Cardiac muscle cell (in vitro differentiated cells and primary cell): ENCODE results near the gene HOXA4. TPM values are rescaled to one million over a fixed set of nuclear protein-coding genes. Genes with fewer than 3 reads are reported as not detected.

Source experiments
- DNase-seq, 2 donors: peaks; one replicate each; pipeline versions ENCODE4 v3.0.0 to v3.0.0-alpha.2; 2010 to 2017; ENCODE audit warnings: low read depth in 1 of 2, low spot score in 1 of 2
- H3K27ac ChIP-seq: fragments of 200-600 bp; sonication (generic); 2 replicates; pipeline ENCODE4 v1.5.1; 2016
- H3K27me3 ChIP-seq: fragments of 200-600 bp; sonication (generic); 2 replicates; pipeline ENCODE4 v1.6.0; 2016; ENCODE audit warnings: control low read depth
- H3K36me3 ChIP-seq: fragments of 200-600 bp; sonication (generic); 2 replicates; pipeline ENCODE4 v1.5.1; 2016; ENCODE audit warnings: control low read depth
- H3K4me1 ChIP-seq: fragments of 200-600 bp; sonication (generic); 2 replicates; pipeline ENCODE4 v1.8.1; 2017; ENCODE audit warnings: low read depth, mild to moderate bottlenecking, mixed run types
- H3K4me3 ChIP-seq: fragments of 200-600 bp; sonication (generic); 2 replicates; pipeline ENCODE4 v1.5.1; 2016; ENCODE audit warnings: mild to moderate bottlenecking
- H3K9me3 ChIP-seq: fragments of 200-600 bp; sonication (generic); 2 replicates; pipeline ENCODE4 v1.5.1; 2017; ENCODE audit warnings: low read depth, mild to moderate bottlenecking, control low read depth
- CTCF ChIP-seq: IDR thresholded peaks from 2 replicates; pipeline ENCODE4 v1.5.1; 2012; ENCODE audit warnings: low read depth, mild to moderate bottlenecking, low read length
- polyA plus RNA-seq: library from polyadenylated mRNA; unstranded; fragments of >200 nt; fragmentation: Nextera tagmentation; extraction: Ambion mirVana; gene quantifications from 2 replicates; pipeline ENCODE4 v1.2.1, GENCODE V29; 2016
- total RNA-seq: library from RNA; depleted of rRNA; stranded (reverse); fragments of >200 nt; gene quantifications from 2 replicates; pipeline ENCODE4 v1.2.3, GENCODE V29; 2016

Gene HOXA4
- total and polyA plus RNA-seq, 2 experiments from 2014 or later = 0.46 TPM; not detected in 1

DNA sequence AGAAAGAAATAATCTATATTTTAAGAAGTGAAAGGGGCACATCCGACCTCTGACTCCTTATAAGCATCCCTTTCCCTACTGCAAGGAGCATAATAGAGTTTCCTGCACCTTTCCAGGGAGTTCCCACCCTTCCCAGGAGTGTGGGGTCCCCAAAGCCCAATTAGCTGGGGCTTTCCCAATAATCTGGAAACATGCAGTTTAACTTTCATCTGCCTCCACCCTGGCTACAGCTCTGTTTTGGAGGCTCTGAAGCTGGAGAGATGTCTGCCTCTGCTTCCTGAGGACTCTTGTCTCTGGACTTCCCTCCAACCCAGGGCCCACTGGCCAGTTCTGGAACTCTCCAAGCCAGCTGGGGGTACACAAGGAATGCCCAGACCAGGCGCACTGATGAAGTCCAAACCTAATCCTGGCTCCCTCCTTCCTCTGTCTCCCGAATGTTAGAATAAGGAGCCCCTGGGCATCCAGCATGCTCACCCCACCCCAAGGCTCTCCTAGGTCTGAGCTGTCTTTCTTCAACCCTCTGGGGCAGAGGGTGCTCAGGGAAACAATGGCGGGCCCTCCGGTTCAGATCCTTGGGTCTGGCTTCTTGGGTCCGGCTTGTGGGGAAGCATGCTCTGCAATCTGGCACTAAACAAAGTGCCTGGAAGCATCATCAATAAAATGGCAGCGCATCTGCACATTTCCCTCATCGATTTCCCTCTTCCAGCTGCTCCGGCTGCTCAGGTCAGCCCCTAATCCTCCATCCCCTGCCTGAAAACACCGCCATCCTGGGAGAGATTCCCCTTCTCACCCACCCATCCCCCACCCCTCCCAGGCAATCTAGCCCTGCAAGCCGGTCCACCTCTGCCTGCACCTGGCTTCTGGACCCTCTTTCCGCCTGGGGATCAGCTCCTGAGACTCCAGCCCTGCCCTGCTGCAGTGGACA, 13.3 kb downstream of the HOXA4 start:
- Histone ChIP-seq H3K4me1 (peaks cover 7% of the 10 kb centered on the region), H3K9me3 (no peaks in the 10 kb centered on the region), H3K27me3 (peaks cover 100% of the 10 kb centered on the region), H3K36me3 (no peaks in the 10 kb centered on the region), H3K27ac (no peak overlapping the region), H3K4me3 (no peak overlapping the region)
- TF ChIP-seq CTCF = no peak
- no peak for DNase-seq

- Histone ChIP-seq H3K27ac (no peak overlapping the region), H3K27me3 (peaks cover 100% of the 10 kb centered on the region), H3K36me3 (no peaks in the 10 kb centered on the region), H3K9me3 (no peaks in the 10 kb centered on the region), H3K4me3 (no peak overlapping the region), H3K4me1 (peaks cover 7% of the 10 kb centered on the region)
- no peak for DNase-seq
- TF ChIP-seq CTCF = no peak
These were observed 14.3 kb downstream of the HOXA4 start for GRCh38 chr7:27116031-27116961.

DNA sequence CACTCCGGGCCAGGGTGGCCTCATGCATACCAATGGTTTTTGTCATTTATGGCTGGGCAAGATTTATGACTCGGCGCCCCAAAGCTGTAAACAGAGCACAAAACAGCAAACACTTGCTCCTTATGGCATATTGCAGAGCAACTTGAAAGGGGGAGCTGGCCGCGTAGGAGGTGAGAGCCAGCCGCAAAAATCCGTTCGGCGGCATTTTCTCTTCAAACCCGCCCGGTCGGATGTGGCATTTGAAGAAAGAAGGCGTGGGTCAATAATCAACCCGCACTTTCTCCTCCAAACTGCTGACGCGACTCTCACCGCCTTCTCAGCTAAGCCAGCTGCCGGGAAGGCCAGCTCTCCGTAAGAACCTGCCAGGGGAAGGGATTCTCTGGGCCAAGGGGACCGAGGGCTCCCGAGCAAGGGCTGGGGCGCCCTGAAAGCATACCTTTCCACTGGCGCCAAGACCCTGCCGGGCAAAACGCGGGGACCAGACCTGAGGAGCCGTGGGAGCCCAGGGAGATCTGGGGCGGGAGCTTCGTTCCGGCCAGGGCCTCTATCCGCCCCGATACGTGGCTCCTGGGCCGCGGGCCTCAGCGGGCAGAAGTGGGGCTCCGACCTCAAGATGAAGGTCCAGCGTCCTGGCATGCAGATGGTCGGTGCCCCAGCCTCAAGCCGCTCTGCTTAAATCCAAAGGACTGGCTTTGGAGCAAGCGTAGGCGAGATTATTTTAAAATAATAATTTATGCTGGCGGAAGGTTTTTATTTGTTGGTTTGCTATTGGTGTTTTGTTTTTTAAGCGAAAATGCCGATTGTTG, 15.1 kb downstream of the HOXA4 start:
- no peak for TF ChIP-seq CTCF
- DNase-seq = no peak
- peak overlapping the region; percentile 5 for H3K4me3 ChIP-seq
- no peaks in the 10 kb centered on the region for H3K36me3 ChIP-seq
- H3K4me1 ChIP-seq = peaks cover 11% of the 10 kb centered on the region
- H3K27me3 ChIP-seq = peaks cover 100% of the 10 kb centered on the region
- no peaks in the 10 kb centered on the region for H3K9me3 ChIP-seq
- no peak overlapping the region for H3K27ac ChIP-seq

GRCh38 chr7:27114881-27115220, 15.7 kb downstream of the HOXA4 start:
- H3K9me3 ChIP-seq = no peaks in the 10 kb centered on the region
- peaks cover 11% of the 10 kb centered on the region for H3K4me1 ChIP-seq
- H3K4me3 ChIP-seq = no peak overlapping the region
- no peaks in the 10 kb centered on the region for H3K36me3 ChIP-seq
- no peak overlapping the region for H3K27ac ChIP-seq
- no peak for TF ChIP-seq CTCF
- peaks cover 100% of the 10 kb centered on the region for H3K27me3 ChIP-seq
- no peak for DNase-seq
